K562 (cell line): ENCODE data around the gene PSAT1. TPM values are rescaled to one million over a fixed set of nuclear protein-coding genes. Genes with fewer than 3 reads are reported as not detected.

ENCODE experiments used
- ATAC-seq: fragments of 200-7000 bp; cut with Tn5 transposase; 3 replicates; pipeline ENCODE4 v1.9.1; 2020; ENCODE audit warnings: moderate library complexity
- BruUV-seq: library from RNA; stranded (reverse); fragments of 400-500 nt; replicated peaks from 2 replicates; lab custom pipeline; 2021; lab: Mats Ljungman, UMichigan
- CTCF ChIA-PET: fragments of 300-600 bp; formaldehyde crosslinking; extraction: SDS; loops from one replicate; lab custom pipeline; 2021; ENCODE audit warnings: low intra/inter-chr PET ratio; lab: Yijun Ruan, JAX
- POLR2A ChIA-PET: fragments of 300-600, 350-650 bp; sonication (Branson Sonifier 250); formaldehyde crosslinking; extraction: SDS; loops from one replicate; lab custom pipeline; 2021; ENCODE audit warnings: antibody characterized with exemption, inconsistent platforms; lab: Yijun Ruan, JAX
- DNase-seq, 4 experiments: peaks; one replicate each; pipeline versions ENCODE4 v3.0.0 to v3.0.0-alpha.2; 2011 to 2018; ENCODE audit warnings: low spot score in 3 of 4, mixed read lengths in 3 of 4; ENCODE audit errors: extremely low read depth in 1 of 4
- FAIRE-seq: peaks from 2 replicates; lab custom pipeline; 2011; peaks lifted over from hg19 to GRCh38; lab: Jason Lieb, UNC
- H2AFZ ChIP-seq: 2 replicates; pipeline ENCODE4 v1.6.0; 2011; ENCODE audit warnings: low read depth, low read length, control low read depth, inconsistent platforms
- H3K27ac ChIP-seq: fragments of 200-600 bp; 3 replicates; pipeline ENCODE4 v1.8.0; 2011; ENCODE audit warnings: low read depth, mild to moderate bottlenecking, control low read depth, inconsistent platforms, low read length, moderate library complexity, mixed read lengths; ENCODE audit errors: extremely low read depth
- H3K27me3 ChIP-seq, 2 experiments: fragments of 300-600 bp in 1 of 2; 2 replicates in 1 of 2; 3 replicates in 1 of 2; pipeline versions ENCODE4 v1.6.0 to v1.8.0; 2011; ENCODE audit warnings: inconsistent platforms in 2 of 2, low read length in 2 of 2, mild to moderate bottlenecking in 1 of 2, mixed read lengths in 1 of 2, moderate library complexity in 1 of 2; ENCODE audit not compliant: control insufficient read depth in 2 of 2, insufficient read depth in 2 of 2
- H3K36me3 ChIP-seq: fragments of 300-600 bp; 3 replicates; pipeline ENCODE4 v1.8.0; 2011; ENCODE audit warnings: mild to moderate bottlenecking, low read length, inconsistent platforms; ENCODE audit not compliant: control insufficient read depth, insufficient read depth
- H3K4me1 ChIP-seq, 2 experiments: fragments of 200-600 bp in 1 of 2; replicated peaks in 1 of 2; 2 replicates in 1 of 2; 3 replicates in 1 of 2; pipeline versions ENCODE4 v1.5.1 to v1.8.0; 2011; ENCODE audit warnings: inconsistent platforms in 2 of 2, low read length in 2 of 2, mild to moderate bottlenecking in 1 of 2, mixed read lengths in 1 of 2, moderate library complexity in 1 of 2; ENCODE audit not compliant: control insufficient read depth in 2 of 2, insufficient read depth in 2 of 2
- H3K4me2 ChIP-seq: 2 replicates; pipeline ENCODE4 v1.6.1; 2011; ENCODE audit warnings: low read length, control low read depth, inconsistent platforms, mixed read lengths; ENCODE audit not compliant: insufficient read depth
- H3K4me3 ChIP-seq: fragments of 200-600 bp; sonication (generic), shearing (Covaris generic); 2 replicates; pipeline ENCODE4 v1.5.1; 2016; ENCODE audit warnings: control low read depth, inconsistent platforms
- H3K79me2 ChIP-seq: fragments of 200-600 bp; 3 replicates; pipeline ENCODE4 v1.8.0; 2011; ENCODE audit warnings: low read length, inconsistent platforms; ENCODE audit not compliant: control insufficient read depth, insufficient read depth
- H3K9ac ChIP-seq, 2 experiments: 2 replicates each; pipeline versions ENCODE4 v1.6.0 to v1.6.1; 2011; ENCODE audit warnings: low read depth in 2 of 2, low read length in 2 of 2, control low read depth in 1 of 2, inconsistent platforms in 1 of 2, mild to moderate bottlenecking in 1 of 2, mixed read lengths in 1 of 2; ENCODE audit not compliant: insufficient read depth in 1 of 2
- H3K9me1 ChIP-seq: one replicate; pipeline ENCODE4 v1.6.0; 2011; ENCODE audit warnings: inconsistent platforms, mild to moderate bottlenecking, low read length, moderate library complexity; ENCODE audit not compliant: control insufficient read depth, insufficient read depth
- H3K9me3 ChIP-seq: replicated peaks from 2 replicates; pipeline ENCODE4 v1.5.1; 2011; ENCODE audit warnings: low read depth, low read length, inconsistent platforms; ENCODE audit not compliant: control insufficient read depth, insufficient read depth
- H4K20me1 ChIP-seq: replicated peaks from 2 replicates; pipeline ENCODE4 v1.6.1; 2011; ENCODE audit warnings: low read length, inconsistent platforms, mixed read lengths; ENCODE audit not compliant: control insufficient read depth, insufficient read depth
- BDP1 ChIP-seq: IDR thresholded peaks from 3 replicates; pipeline ENCODE4 v1.6.1; 2011; ENCODE audit not compliant: insufficient read length, insufficient read depth
- BHLHE40 ChIP-seq: IDR thresholded peaks from 2 replicates; pipeline ENCODE4 v1.6.1; 2011; ENCODE audit warnings: low read length, improper control_type of control experiment
- CBX8 ChIP-seq: fragments of 200-600 bp; sonication (generic); IDR thresholded peaks from 2 replicates; pipeline ENCODE4 v1.6.1; 2012; ENCODE audit warnings: borderline replicate concordance, mixed run types, low read depth, mild to moderate bottlenecking, moderate library complexity, mixed read lengths, low read length, control low read depth, inconsistent platforms; ENCODE audit not compliant: poor library complexity, severe bottlenecking; ENCODE audit errors: extremely low read depth
- FOS ChIP-seq: IDR thresholded peaks from 3 replicates; pipeline ENCODE4 v1.6.1; 2011; ENCODE audit not compliant: insufficient read length; ENCODE audit errors: extremely low read depth
- GATAD2B ChIP-seq: fragments of 450-650 bp; IDR thresholded peaks from 2 replicates; pipeline ENCODE4 v1.6.1; 2017; ENCODE audit warnings: mild to moderate bottlenecking, borderline replicate concordance
- JUN ChIP-seq, 2 experiments: sonication (generic) in 1 of 2; formaldehyde crosslinking in 1 of 2; IDR thresholded peaks; 2 replicates each; pipeline versions ENCODE4 v1.6.1 to v1.8.0; 2012 to 2022; ENCODE audit warnings: borderline replicate concordance in 2 of 2, mild to moderate bottlenecking in 2 of 2, improper control_type of control experiment in 1 of 2, low read depth in 1 of 2, low read length in 1 of 2, missing genetic modification reagents in 1 of 2
- MAFK ChIP-seq: IDR thresholded peaks from 2 replicates; pipeline ENCODE4 v1.6.1; 2011; ENCODE audit warnings: low read length, improper control_type of control experiment
- MTA1 ChIP-seq: fragments of 450-650 bp; IDR thresholded peaks from 2 replicates; pipeline ENCODE4 v1.6.1; 2017; ENCODE audit warnings: borderline replicate concordance
- PHF20 ChIP-seq: fragments of 450-650 bp; IDR thresholded peaks from 2 replicates; pipeline ENCODE4 v1.6.1; 2018; ENCODE audit not compliant: partially characterized antibody
- TCF7L2 ChIP-seq: fragments of 150-350 bp; IDR thresholded peaks from 2 replicates; pipeline ENCODE4 v1.6.1; 2016; ENCODE audit warnings: low read depth, mild to moderate bottlenecking, low read length, moderate library complexity
- YY1 ChIP-seq, 3 experiments: IDR thresholded peaks; 2 replicates each; pipeline ENCODE4 v1.6.1; 2011; ENCODE audit warnings: low read length in 2 of 3, mild to moderate bottlenecking in 2 of 3, moderate library complexity in 2 of 3, borderline replicate concordance in 1 of 3, control low read depth in 1 of 3, low read depth in 1 of 3; ENCODE audit not compliant: insufficient read depth in 3 of 3, insufficient replicate concordance in 2 of 3, control insufficient read depth in 1 of 3, insufficient read length in 1 of 3; ENCODE audit errors: extremely low read depth in 1 of 3
- ZNF76 ChIP-seq: fragments of 250-450 bp; sonication (Bioruptor Pico); IDR thresholded peaks from 2 replicates; pipeline ENCODE4 v1.4.0; 2020; ENCODE audit warnings: mild to moderate bottlenecking, moderate library complexity, borderline replicate concordance
- WGBS: fragments of 100-300 bp; shearing (Covaris generic); methylation state at CpG from one replicate; pipeline ENCODE4 v1.1.6; 2016; ENCODE audit warnings: low coverage, mixed read lengths; ENCODE audit not compliant: insufficient coverage; ENCODE audit errors: missing lambda C conversion rate; 5-methylcytosine and 5-hydroxymethylcytosine counted together
- in situ Hi-C: fragments of 300-500 bp; cut with MboI; formaldehyde crosslinking; loops from 4 replicates; pipeline ENCODE4 v1.15.0; 2018; ENCODE audit warnings: inconsistent platforms, mixed read lengths
- intact Hi-C: fragments of 100-400 bp; cut with micrococcal nuclease; formaldehyde crosslinking; loops from 2 replicates; pipeline ENCODE4 v1.14.2; 2022
- polyA plus RNA-seq, 8 experiments: library from polyadenylated mRNA; depleted of rRNA in 4 of 8; stranded (reverse) in 5 of 8; unstranded in 3 of 8; fragments of >200 nt; fragmentation: Nextera tagmentation in 2 of 8; fragmentation: Illumina TruSeq in 1 of 8; extraction: Ambion mirVana in 2 of 8; extraction: Trizol in 1 of 8; gene quantifications; 2 replicates each; pipeline versions ENCODE4 v1.2.1 to v1.2.3, GENCODE V29; 2011 to 2014; ENCODE audit warnings: inconsistent platforms in 1 of 8, missing spikeins in 1 of 8
- total RNA-seq, 7 experiments: library from RNA; depleted of rRNA in 6 of 7; stranded (reverse); fragments of >200 nt in 6 of 7; fragmentation: Illumina TruSeq in 2 of 7; extraction: Trizol in 2 of 7; gene quantifications; 2 replicates each; pipeline versions ENCODE4 v1.2.1 to v1.2.3, GENCODE V29; 2011 to 2021; ENCODE audit warnings: low replicate concordance in 1 of 7
- TF ChIP-seq, protein P1 (sequence below): fragments of 250-450 bp; sonication (Bioruptor Pico); IDR thresholded peaks from 2 replicates; pipeline ENCODE4 v1.4.0; 2020

The PSAT1 gene
- total and polyA plus RNA-seq, 9 of the 15 experiments (the other 6 are each of a cell fraction or from before 2014, with no cell fraction given): 29.7 to 151 (median 98.3) TPM

DNA sequence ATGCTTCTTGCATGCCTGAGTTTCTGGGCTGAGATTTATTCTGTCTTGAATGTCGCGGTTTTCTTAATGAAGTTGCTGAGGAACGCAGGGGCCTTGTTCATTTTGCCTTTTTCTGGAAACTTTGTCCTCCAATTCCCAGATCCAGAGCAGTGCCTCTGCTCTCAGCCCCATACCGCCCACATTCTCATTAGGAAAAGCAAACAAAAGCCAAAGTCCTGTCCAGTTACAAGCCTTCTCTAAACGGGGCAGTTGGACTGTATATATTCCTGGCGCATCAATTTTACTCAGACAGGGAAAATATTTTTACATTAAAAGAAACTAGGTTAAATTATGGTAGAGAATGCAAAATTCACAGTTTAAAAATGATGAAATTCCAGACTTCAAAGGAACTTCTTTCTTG is 1.2 kb upstream of the PSAT1 start:
- DNase-seq (no peak), ATAC-seq (no peak), FAIRE-seq (no peak)
- Histone ChIP-seq H3K4me3 (no peak overlapping the region), H3K36me3 (peaks cover 9% of the 10 kb centered on the region; the same call in 2 of the 3 replicates), H3K79me2 (peaks cover 36% of the 10 kb centered on the region), H3K9me3 (no peaks in the 10 kb centered on the region), H4K20me1 (peaks cover 11% of the 10 kb centered on the region; the same call in 1 of the 2 replicates), H3K9ac (no peak overlapping the region), H3K4me1 (peaks cover 4 to 15% of the 10 kb centered on the region in 2 experiments; a peak in 4 of 5 replicates), H2AFZ (peak overlapping the region; percentile 89; the same call in 1 of the 2 replicates), H3K27ac (no peak overlapping the region), H3K4me2 (no peak overlapping the region), H3K9me1 (no peaks in the 10 kb centered on the region), H3K27me3 (no peaks in the 10 kb centered on the region)
- BruUV-seq: no TSS peak
- intact Hi-C loops: no loop called here
- ChIA-PET POLR2A (interaction anchor here (2.1 kb wide), 1 partner anchor 12 kb away, joined by 9 read pairs; no protein-coding TSS in a partner anchor), CTCF (no interaction called here)
- 86% methylated on average over 6 of the region's 6 CpGs for WGBS
- in situ Hi-C loops: no loop called here
- TF ChIP-seq MTA1 (no peak), FOS (no peak), YY1 (IDR thresholded peaks at IDR 0.05; ENCODE audit: borderline replicate concordance in 1 of 3, control insufficient read depth in 1 of 3, extremely low read depth in 1 of 3, insufficient read depth in 3 of 3, insufficient read length in 1 of 3, insufficient replicate concordance in 2 of 3, low read depth in 1 of 3, low read length in 2 of 3) (no peak), JUN (IDR thresholded peaks at IDR 0.05; ENCODE audit: borderline replicate concordance, low read depth, low read length) (no peak), JUN (CRISPR knock-in tag; IDR thresholded peaks at IDR 0.05; ENCODE audit: borderline replicate concordance) (no peak), MAFK (no peak), BDP1 (no peak), BHLHE40 (no peak), ZNF76 (no peak), TCF7L2 (no peak), CBX8 (no peak), GATAD2B (no peak), PHF20 (no peak)
- TF ChIP-seq, protein P1, sequence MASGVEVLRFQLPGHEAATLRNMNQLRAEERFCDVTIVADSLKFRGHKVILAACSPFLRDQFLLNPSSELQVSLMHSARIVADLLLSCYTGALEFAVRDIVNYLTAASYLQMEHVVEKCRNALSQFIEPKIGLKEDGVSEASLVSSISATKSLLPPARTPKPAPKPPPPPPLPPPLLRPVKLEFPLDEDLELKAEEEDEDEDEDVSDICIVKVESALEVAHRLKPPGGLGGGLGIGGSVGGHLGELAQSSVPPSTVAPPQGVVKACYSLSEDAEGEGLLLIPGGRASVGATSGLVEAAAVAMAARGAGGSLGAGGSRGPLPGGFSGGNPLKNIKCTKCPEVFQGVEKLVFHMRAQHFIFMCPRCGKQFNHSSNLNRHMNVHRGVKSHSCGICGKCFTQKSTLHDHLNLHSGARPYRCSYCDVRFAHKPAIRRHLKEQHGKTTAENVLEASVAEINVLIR (CRISPR knock-in tag): no peak
- TF ChIP-seq, all 486 proteins: peak for 0
